ENCODE results near the gene ANKRD39.
"Not testable (repeated sequence)": the region's sequence is repeated elsewhere in the genome, so short reads cannot be mapped to it uniquely, and the experiment has no call there.

The ANKRD39 gene, protein sequence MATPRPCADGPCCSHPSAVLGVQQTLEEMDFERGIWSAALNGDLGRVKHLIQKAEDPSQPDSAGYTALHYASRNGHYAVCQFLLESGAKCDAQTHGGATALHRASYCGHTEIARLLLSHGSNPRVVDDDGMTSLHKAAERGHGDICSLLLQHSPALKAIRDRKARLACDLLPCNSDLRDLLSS
- long read RNA-seq, donor 1, transcript ANKRD39-201 (4 exons, 976 nt): major isoform, 15 of 15 reads
- long read RNA-seq, donor 1, partial matches to known transcripts: 0 of 15 reads
- long read RNA-seq, donor 1, other reads (novel, unspliced or antisense): 0 of 15 reads
- long read RNA-seq, donor 2, transcript ANKRD39-201 (4 exons, 976 nt): major isoform, 8 of 8 reads
- long read RNA-seq, donor 2, partial matches to known transcripts: 0 of 8 reads
- long read RNA-seq, donor 2, other reads (novel, unspliced or antisense): 0 of 8 reads
- long read RNA-seq, donor 3, transcript ANKRD39-201 (4 exons, 976 nt): major isoform, 8 of 8 reads
- long read RNA-seq, donor 3, partial matches to known transcripts: 0 of 8 reads
- long read RNA-seq, donor 3, other reads (novel, unspliced or antisense): 0 of 8 reads
- long read RNA-seq, donor 4, transcript ANKRD39-201 (4 exons, 976 nt): major isoform, 5 of 5 reads
- long read RNA-seq, donor 4, partial matches to known transcripts: 0 of 5 reads
- long read RNA-seq, donor 4, other reads (novel, unspliced or antisense): 0 of 5 reads
- long read RNA-seq, donor 5, full-length matches to known transcripts: 14 of 14 reads
- long read RNA-seq, donor 5, partial matches to known transcripts: 0 of 14 reads
- long read RNA-seq, donor 5, other reads (novel, unspliced or antisense): 0 of 14 reads
- long read RNA-seq, donor 6, transcript ANKRD39-201 (4 exons, 976 nt): major isoform, 7 of 7 reads
- long read RNA-seq, donor 6, partial matches to known transcripts: 0 of 7 reads
- long read RNA-seq, donor 6, other reads (novel, unspliced or antisense): 0 of 7 reads
- long read RNA-seq, donor 7, transcript ANKRD39-201 (4 exons, 976 nt): major isoform, 6 of 11 reads
- long read RNA-seq, donor 7, partial matches to known transcripts: 5 of 11 reads
- long read RNA-seq, donor 7, other reads (novel, unspliced or antisense): 0 of 11 reads
- long read RNA-seq, donor 8, transcript ANKRD39-201 (4 exons, 976 nt): major isoform, 9 of 9 reads
- long read RNA-seq, donor 8, partial matches to known transcripts: 0 of 9 reads
- long read RNA-seq, donor 8, other reads (novel, unspliced or antisense): 0 of 9 reads

DNA sequence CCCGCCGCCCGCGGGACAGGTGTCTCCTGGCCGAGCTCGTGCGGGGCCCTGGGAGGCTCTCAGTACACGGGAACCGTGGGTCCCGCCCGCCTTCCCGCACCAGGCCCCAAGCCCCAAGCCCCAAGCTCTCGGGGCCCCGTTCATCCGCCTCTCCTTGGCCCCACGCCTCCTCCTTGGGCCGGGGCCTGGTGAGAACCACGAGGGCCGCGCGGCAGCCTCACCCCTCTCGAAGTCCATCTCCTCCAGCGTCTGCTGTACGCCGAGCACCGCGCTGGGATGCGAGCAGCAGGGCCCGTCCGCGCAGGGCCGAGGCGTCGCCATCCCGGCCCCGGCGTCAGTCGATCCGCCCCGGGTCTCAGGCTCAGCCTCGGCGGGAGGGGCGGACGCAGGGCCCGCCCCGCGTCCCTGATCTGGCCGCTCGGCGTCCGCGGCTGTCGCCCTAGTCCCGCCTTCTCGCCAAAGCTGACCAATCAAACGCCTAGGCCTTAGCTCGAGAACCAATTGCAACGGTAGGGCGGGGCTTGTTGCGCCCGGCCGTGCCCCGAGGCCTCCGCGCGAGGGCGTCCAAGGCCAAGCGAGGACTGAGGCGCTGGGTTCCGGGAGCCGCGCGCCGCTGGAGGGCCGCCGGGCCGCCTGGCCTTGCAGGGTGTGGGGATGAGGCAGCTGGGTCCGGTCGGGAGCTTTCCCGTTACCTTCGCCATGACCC lies at the start of gene ANKRD39:
TSS of gene ANKRD39 (minus strand) at position 350 of the 706 bp plus-strand sequence. CDS start at position 321, 29 bp downstream.
- DNase-seq: peak; percentile 98

DNA sequence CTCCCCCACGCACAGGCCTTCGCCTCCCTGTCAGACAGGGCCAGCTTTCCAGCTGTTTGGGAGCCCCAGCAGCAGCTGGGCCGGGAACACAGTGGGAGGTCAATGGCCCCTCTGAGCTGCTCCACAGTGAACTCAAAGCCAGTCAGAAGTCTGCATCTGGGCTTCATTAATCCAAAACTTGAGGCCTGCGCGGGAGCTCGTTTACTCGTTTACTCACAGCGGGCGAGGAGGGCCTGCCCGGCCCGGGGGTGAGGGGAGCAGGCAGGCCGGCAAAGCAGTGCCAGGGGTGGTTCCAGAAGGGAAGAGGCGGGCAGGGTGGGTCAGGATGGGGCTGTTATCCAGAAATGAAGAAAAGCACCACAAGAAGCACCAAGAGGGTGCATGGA lies 48.9 kb upstream of the ANKRD39 start:
- no peak for DNase-seq

DNA sequence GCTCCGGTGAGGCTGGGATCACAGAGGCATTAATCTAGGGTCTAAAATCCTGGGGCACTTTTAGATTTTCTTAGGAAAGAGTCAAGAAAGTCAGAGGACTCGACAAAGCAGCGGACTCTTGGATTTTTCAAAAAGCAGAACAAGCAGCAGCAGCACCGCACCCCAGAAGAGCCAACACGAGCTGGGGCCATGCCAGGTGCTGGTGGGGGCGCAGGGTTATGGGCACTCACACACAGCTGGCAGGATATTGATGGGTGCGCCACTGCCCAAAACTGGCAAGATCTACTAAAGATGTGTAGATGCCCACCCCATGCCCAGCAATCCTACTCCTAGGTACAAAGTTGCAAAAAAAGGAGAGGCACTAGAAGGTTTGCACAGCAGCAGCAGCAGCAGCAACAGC lies 46.0 kb upstream of the ANKRD39 start:
- no peak for DNase-seq

DNA sequence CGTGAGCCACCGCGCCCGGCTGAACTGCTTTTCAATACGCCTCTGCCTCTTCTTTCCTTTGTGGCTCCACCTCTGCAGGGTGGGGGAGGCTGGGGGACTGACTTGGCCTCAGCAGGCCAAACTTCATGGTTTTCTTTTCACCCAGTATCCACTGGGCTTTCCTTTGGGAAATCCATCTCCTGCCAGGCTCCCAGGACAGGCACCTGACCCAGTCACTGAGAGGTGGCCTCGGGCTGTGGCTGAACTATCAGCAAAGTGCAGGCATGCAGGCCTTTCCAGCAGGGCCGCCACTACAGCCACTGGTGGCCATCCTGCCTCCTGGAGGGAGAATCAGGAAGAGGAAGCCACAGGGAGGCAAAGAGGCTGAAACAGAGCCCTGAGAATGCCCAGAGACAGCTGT lies 45.5 kb upstream of the ANKRD39 start:
- DNase-seq: no peak

DNA sequence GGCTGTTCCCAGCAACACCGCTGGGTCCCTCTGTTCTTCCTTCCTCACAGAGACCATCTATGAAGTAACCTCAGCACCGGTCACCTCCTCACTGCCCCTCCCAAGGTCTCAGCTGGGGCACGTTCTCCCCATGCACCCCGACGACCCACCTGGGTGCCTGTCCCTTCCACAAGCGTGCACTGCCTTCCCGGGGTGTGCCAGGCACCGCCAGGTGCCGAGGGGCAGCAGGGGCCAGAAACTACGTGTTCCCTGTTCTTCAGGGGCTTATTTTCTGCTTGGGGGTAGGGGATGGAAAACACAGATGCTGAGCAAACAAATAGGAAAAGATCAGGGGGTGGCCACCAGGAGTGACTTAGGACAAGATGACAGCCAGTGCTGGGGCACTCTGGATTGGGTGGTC lies 42.4 kb upstream of the ANKRD39 start:
- DNase-seq: no peak

DNA sequence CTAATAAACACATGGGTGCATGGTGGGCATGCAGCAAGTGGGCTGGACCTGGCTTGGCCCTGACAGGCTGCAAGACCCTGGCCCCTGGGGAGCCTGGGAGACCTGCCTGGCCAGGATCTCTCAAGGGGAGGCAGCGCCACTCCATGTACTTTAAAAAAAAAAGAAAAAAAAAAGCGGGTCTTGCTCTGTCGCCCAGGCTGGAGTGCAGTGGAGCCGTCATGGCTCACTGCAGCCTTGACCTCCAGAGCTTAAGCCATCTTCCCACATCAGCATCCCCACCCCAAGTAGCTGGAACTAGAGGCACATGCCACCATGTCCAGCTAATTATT lies 41.6 kb upstream of the ANKRD39 start:
- DNase-seq: no peak

DNA sequence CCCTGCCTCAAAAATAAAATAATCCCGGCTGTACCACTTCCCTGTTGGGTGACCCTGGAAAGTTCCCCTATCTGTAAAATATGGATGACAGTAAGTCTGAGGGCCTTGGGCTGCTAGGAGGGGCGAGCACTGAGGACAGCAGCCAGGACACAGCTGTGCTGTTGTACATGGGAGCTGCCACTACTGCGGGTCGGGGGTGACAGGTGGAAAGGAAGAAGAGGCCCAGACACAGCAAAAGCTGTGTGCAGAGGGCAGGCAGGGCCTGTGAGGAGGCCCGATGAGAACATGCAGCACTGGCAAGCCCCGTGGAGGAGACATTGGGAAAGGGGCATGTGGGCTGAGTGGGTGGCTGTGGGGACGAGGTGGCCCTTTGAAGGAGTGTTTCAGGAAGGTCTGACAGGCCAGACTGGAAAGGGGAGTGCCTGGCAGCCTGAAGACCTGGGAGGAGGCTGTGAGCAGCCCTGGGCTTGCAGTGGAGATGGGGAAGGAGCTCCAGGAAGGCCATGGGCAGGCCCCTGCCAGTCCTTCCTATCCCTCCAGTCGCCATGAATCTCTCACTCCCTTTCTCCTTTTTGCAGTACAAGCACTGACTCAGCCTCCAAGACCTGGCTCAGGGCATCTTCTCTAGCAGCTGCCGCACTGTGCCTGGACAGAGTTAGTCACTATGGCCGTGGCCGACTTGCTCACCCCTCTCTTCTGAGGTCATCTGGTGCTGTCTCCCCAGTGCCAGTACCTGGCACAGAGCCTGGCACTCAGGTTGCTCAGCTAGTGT lies 41.0 kb upstream of the ANKRD39 start:
- no peak for DNase-seq

DNA sequence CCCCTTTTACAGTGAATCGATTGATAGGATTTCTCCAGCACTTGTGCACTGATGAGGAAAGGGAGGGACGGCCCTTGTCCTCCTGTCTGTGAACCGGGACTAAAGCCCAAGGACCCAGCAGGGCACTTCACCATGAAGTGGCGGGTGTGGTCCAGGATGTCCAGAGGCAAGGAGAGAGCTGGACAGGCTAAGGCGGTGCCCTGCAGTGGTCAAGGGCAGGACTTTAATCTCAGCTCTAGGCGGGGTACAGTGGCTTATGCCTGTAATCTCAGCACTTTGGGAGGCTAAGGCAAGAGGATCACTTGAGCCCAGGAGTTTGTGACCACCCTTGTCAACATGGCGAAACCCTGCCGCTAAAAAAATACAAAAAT lies 40.3 kb upstream of the ANKRD39 start:
- DNase-seq: no peak

DNA sequence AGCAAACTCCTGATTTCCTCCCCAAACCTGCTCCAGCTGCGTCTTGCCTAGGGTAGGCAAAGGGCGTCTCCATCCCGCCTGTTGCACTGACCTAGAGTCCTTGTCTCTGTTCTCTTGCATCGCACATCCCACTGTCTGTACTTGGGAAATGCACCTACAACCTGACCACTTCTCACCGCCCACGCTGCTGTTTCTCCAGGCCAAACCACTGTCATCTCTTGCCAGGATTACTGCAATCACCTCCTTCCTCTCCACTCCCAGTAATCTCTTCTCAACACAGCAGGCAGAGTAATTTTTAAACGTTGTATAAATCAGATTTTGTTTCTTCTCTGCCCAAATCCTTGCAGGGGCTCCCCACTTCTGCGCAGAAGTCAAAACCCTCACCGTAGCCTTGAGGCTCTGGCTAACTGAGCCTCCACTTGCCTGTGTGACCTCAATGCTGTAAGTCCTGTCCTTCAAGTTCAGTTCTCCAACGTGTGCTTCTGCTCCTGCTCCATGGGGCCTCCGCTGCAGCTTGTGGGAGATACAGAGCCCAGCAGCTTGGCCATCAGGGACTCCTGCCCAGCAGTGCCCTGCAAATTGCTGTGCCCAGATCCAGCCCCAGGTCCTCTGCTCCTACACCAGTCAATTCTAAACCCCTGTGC lies 39.8 kb upstream of the ANKRD39 start:
- no peak for DNase-seq

DNA sequence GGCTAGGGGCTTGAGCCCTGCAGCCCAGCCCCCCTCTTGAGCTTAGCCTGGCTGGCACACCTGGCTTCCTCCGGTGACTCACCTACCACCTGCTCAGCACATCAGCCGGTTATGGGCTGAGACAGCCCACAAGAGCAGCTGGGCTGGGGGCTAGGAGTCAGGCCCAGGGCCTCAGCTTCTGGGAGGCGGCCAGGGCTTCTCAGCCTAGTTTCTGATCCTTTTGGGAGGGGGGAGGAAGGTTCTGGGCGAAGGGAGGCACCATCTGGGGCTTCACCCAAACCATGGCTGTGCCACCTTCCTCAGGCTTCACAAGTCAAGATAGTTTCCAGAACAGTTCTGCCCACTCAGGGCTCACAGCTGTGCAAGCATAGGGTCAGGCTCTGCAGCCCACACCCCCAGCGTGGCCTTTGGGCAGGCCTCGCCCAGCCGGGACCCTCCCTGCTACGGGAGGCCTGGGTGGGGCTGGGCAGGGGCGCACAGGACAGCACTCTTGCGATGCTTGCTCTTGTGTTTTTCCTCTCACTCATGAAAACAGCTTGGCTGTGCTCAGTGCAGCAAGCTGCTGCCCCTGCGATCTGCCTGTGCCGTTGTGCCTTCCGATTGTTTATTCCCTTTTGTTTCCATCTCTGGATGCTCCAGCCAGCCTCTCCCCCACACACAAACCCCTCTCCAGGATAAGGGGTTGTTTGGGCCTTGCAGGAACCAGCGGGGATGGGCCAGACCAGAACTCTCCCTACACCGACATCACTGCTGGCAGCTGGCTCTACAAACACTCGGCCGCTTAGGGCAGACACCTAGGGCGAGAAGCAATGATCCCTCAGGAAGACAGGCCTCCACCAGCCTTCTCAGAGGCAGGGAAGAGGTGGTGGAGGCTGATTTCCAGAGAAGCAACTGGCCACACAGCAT lies 38.2 kb upstream of the ANKRD39 start:
- no peak for DNase-seq

DNA sequence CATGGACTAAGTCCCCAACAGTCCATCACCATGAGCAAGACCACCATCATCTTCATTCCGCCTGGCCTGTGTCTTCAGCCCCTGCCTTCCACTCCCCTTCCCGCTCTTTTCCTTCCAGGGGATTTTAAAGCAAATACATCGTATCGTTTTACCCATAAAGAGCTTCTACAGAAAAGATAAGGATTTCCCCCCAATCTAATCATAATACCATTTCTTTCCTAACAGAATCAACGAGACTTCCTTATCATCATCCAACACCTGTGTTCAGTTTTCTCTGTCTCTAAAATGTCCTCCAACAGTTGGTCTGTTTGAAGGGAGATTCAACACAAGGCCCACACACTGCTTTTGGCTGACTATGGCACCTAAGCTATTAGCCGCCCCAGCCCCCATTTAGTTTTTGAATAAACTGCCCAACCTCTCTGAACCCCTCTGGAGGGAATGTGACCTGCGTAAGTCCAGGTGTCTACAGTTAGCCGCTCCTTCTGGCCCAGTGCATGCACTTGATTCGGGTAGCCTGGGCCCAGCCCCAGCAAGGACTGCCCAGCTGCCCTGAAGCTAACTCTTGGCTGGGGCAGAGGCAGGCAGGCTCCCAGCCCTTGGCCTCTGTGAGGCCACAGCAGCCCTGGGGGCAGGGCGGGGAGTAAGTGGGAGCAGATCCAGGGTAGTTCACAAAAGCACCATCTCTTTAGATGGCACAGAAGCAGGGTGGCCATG lies 37.4 kb upstream of the ANKRD39 start:
- DNase-seq: no peak

DNA sequence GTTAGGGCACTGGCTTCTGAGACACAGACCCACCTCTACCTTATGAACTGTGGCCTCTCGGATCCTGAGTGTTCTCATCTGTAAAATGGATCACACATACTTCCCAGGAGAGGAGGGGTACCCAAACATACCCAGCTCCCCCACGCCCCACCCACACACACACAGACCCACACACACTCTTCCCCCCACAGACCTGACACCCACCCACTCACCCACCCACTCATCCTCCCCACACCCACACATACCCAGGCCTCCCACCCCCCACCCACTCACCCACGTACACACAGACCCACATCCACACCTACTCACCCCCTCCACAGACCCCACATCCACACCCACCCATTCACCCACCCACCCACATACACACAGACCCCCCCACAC lies 36.3 kb upstream of the ANKRD39 start:
- DNase-seq: no peak

DNA sequence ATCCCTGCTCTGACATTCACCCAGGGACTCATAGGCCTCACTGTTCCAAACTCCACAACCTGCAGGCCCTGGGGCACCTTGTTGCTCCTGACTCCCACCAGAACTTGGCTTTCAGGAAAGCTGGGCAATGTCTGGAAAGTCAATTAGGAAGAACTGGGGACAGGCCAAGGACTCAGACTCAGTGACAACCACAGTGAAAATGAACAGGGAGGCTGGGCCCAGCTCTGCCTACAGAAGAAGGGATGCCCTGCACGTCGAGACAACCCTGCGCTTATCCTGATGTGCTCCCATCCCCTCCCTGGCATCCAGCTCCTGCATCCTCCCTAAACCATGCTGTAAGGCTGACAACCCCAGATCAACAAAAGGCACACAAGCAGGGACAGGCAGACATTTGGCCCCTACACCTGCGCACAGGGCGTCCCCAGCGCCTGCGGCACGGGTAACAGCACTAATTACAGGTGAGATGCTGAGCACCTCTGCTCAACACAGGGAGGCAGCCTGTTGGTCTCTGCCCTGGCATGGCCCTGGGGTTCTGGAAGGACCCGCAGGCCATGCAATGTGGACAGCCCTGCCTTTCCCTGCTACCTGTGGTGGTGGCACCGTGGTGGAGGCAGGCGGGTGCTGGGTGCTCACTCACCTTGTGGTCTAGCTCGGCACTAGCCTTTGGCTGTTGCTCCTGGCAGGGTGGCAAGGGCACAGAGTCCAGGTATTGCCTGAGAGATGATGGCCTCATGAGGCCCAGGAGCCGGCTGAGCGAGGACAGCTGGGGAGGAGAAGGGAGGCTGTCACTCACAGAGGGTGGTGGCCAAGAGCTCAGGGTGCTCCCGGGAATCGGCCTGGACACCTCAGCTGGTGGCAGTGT lies 35.7 kb upstream of the ANKRD39 start:
- no peak for DNase-seq

DNA sequence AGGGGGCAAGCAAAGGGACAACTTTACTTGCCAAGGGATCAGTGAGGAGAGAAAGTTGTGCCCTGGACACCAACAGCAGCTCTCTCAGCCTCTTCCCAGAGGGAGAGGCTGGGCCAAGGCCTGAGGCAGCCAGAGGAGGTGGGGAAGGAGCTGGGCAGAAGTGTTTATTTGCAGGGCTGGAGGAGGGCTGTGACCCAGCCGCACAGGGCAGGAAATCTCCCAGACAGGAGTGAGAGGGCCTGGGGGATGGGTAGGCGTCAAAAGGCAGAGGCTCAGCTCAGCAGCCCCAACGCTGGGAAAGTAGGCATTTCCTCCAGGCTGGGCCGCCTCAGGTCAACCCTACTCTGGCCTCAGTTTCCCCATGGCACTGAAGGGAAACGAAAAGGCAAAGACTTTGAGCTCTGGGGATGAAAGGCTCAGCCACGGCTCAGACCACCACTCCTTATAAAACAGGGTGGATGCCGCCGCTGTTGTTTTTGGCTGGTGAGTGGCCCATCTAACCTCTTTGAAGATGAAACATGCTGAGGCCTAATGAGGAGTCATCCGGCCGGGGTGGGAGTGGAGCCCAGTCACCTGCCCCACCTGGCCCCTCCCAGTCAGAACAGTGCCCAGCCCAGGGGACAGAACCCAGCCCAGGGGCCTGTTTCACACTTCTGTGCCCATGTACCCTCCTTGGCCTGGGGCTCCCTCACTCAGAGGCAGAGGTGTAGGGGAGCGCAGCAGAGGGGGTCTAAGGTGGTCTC lies 33.9 kb upstream of the ANKRD39 start:
- DNase-seq: no peak

DNA sequence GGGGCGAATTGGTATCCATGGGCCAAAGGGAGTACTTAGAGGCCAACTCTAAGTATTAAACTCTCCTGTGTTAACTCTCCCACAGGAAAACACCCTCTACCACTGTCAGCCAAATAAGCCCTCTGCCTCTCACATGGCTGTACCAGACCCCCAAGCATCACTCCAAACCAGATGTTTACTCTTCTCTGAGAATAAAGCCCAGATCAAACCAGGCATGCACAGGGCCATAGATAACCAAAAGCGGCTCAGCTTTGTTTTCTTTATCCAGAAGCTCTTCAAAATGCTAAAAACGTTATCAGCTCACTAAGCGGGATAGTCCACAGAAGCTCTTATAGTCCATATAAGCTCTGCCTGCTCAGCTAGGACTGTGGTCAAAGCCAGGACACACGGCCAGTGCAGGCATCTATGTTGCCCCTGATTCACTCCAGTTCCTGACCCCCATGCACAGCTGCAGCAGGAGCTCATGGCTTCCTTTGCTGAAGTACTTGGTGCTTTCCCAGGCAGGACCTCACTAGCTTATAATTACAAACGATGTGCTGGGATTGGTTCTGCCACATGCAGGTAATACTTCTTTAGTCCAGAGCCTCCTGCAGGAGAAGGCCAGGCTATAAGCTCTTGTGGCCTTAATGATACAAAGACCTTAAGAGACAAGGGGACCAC lies 33.0 kb upstream of the ANKRD39 start:
- DNase-seq: no peak

DNA sequence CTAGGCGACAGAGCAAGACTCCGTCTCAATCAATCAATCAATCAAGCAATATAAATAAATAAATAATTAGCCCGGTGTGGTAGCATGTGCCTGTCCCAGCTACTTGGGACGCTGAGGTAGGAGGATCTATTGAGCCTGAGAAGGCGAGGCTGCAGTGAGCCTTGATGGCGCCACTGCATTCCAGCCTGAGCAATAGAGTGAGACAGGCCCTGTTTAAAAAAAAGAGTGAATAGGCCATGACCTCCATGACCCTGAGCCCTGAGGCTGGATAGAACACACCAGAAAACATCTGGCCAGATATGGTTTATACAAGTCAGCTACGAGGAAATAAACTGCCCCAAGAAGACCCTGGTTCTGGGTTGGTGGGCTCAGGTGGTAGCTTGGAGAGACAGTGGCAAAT lies 32.4 kb upstream of the ANKRD39 start:
- no peak for DNase-seq

DNA sequence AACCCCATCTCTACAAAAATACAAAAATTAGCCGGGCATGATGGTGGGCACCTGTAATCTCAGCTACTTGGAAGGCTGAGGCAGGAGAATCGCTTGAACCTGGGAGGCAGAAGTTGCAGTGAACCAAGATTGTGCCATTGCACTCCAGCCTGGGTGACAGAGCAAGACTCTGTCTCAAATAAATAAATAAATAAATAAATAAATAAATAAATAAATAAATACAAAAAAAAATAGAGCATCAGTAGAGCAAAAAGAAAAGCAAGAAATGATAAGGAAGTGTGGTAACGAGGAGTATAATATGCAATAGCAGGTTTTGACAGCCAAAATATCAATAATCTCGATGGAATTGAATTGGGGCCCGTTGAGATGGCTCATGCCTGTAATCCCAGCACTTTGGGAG lies 31.7 kb upstream of the ANKRD39 start:
- not testable (repeated sequence) for DNase-seq

Data from right kidney (tissue), 9 donors.